Trophoblast cell (in vitro differentiated cells and primary cell): ENCODE results near the gene AACS.

Experiments
- DNase-seq, 2 donors: peaks; one replicate each; pipeline ENCODE4 v3.0.0-alpha.2; 2016
- H2AFZ ChIP-seq: 2 replicates; pipeline ENCODE4 v1.6.1; 2013; ENCODE audit warnings: low read length, moderate library complexity, mild to moderate bottlenecking; ENCODE audit not compliant: insufficient read depth, poor library complexity
- H2AK5ac ChIP-seq: 2 replicates; pipeline ENCODE4 v1.6.1; 2013; ENCODE audit warnings: mild to moderate bottlenecking, low read length
- H2BK120ac ChIP-seq: 2 replicates; pipeline ENCODE4 v1.6.1; 2013; ENCODE audit warnings: low read length, mild to moderate bottlenecking, moderate library complexity; ENCODE audit not compliant: insufficient read depth, poor library complexity
- H2BK12ac ChIP-seq: 2 replicates; pipeline ENCODE4 v1.6.1; 2013; ENCODE audit warnings: mild to moderate bottlenecking, low read length, moderate library complexity
- H2BK5ac ChIP-seq: 2 replicates; pipeline ENCODE4 v1.6.1; 2013; ENCODE audit warnings: low read length, low read depth, moderate library complexity, mild to moderate bottlenecking; ENCODE audit not compliant: poor library complexity
- H3K14ac ChIP-seq: 2 replicates; pipeline ENCODE4 v1.6.1; 2013; ENCODE audit warnings: mild to moderate bottlenecking, low read length
- H3K18ac ChIP-seq: 2 replicates; pipeline ENCODE4 v1.6.1; 2013; ENCODE audit warnings: mild to moderate bottlenecking, low read length
- H3K23ac ChIP-seq: 2 replicates; pipeline ENCODE4 v1.6.1; 2013; ENCODE audit warnings: low read length
- H3K27ac ChIP-seq: 2 replicates; pipeline ENCODE4 v1.5.1; 2013; ENCODE audit warnings: low read depth, mild to moderate bottlenecking, inconsistent platforms, low read length, moderate library complexity
- H3K27me3 ChIP-seq: 2 replicates; pipeline ENCODE4 v1.6.1; 2013; ENCODE audit warnings: inconsistent platforms, mild to moderate bottlenecking, low read length, moderate library complexity; ENCODE audit not compliant: insufficient read depth
- H3K36me3 ChIP-seq, 2 experiments: 1 replicate in 1 of 2; 2 replicates in 1 of 2; pipeline ENCODE4 v1.6.1; 2013; ENCODE audit warnings: low read length in 2 of 2, mild to moderate bottlenecking in 2 of 2, moderate library complexity in 1 of 2; ENCODE audit not compliant: insufficient read depth in 2 of 2, control insufficient read depth in 1 of 2
- H3K4ac ChIP-seq: 2 replicates; pipeline ENCODE4 v1.6.1; 2013; ENCODE audit warnings: low read depth, mild to moderate bottlenecking, low read length, moderate library complexity
- H3K4me1 ChIP-seq, 2 experiments: 1 replicate in 1 of 2; 2 replicates in 1 of 2; pipeline ENCODE4 v1.6.1; 2013; ENCODE audit warnings: low read length in 2 of 2, mild to moderate bottlenecking in 2 of 2, moderate library complexity in 1 of 2; ENCODE audit not compliant: insufficient read depth in 2 of 2, control insufficient read depth in 1 of 2
- H3K4me2 ChIP-seq: 2 replicates; pipeline ENCODE4 v1.6.1; 2013; ENCODE audit warnings: inconsistent platforms, mild to moderate bottlenecking, low read length, moderate library complexity
- H3K4me3 ChIP-seq: 2 replicates; pipeline ENCODE4 v1.5.1; 2013; ENCODE audit warnings: mild to moderate bottlenecking, low read depth, low read length, inconsistent platforms
- H3K79me1 ChIP-seq: one replicate; pipeline ENCODE4 v1.6.1; 2013; ENCODE audit warnings: low read length
- H3K79me2 ChIP-seq: 2 replicates; pipeline ENCODE4 v1.6.1; 2013; ENCODE audit warnings: low read length, mild to moderate bottlenecking; ENCODE audit not compliant: control insufficient read depth, insufficient read depth, poor library complexity
- H3K9ac ChIP-seq: 2 replicates; pipeline ENCODE4 v1.6.1; 2013; ENCODE audit warnings: mild to moderate bottlenecking, low read length
- H3K9me3 ChIP-seq: 2 replicates; pipeline ENCODE4 v1.6.1; 2013; ENCODE audit warnings: low read depth, mild to moderate bottlenecking, control low read depth, inconsistent platforms, low read length; ENCODE audit not compliant: insufficient read depth
- H4K12ac ChIP-seq: 2 replicates; pipeline ENCODE4 v1.6.1; 2013; ENCODE audit warnings: low read depth, mild to moderate bottlenecking, low read length, moderate library complexity
- H4K8ac ChIP-seq: 2 replicates; pipeline ENCODE4 v1.6.1; 2013; ENCODE audit warnings: low read depth, mild to moderate bottlenecking, low read length, moderate library complexity
- H4K91ac ChIP-seq: one replicate; pipeline ENCODE4 v1.6.1; 2013; ENCODE audit warnings: low read depth, mild to moderate bottlenecking, low read length, moderate library complexity
- WGBS: extraction: QIAGEN DNeasy Blood & Tissue Kit; methylation state at CpG from one replicate; pipeline ENCODE4 v1.1.7; 2013; ENCODE audit warnings: missing lambda C conversion rate; ENCODE audit not compliant: insufficient read length, insufficient coverage; ENCODE audit errors: extremely low coverage; 5-methylcytosine and 5-hydroxymethylcytosine counted together

The AACS gene

GRCh38 chr12:125172231-125172850, 107.1 kb downstream of the AACS start:
- Histone ChIP-seq H3K4me1 (no peaks in the 10 kb centered on the region), H2BK12ac (no peak overlapping the region), H2AK5ac (no peak overlapping the region), H3K9me3 (peaks cover 4% of the 10 kb centered on the region), H3K36me3 (no peaks in the 10 kb centered on the region), H4K91ac (no peak overlapping the region), H3K79me1 (no peaks in the 10 kb centered on the region), H4K12ac (no peak overlapping the region), H3K27ac (no peak overlapping the region), H2BK5ac (no peak overlapping the region), H3K4me3 (no peak overlapping the region), H3K27me3 (no peaks in the 10 kb centered on the region), H3K4me2 (no peak overlapping the region), H3K23ac (no peak overlapping the region), H3K14ac (no peak overlapping the region), H3K18ac (no peak overlapping the region), H4K8ac (no peak overlapping the region), H2BK120ac (no peak overlapping the region), H3K9ac (no peak overlapping the region), H2AFZ (no peak overlapping the region), H3K4ac (no peak overlapping the region), H3K79me2 (no peaks in the 10 kb centered on the region)
- no CpG with 5 or more reads among the region's 9 CpGs for WGBS
- DNase-seq: no peak

- peaks cover 3% of the 10 kb centered on the region for H3K9me3 ChIP-seq
- no peak overlapping the region for H3K18ac ChIP-seq
- no peak overlapping the region for H4K91ac ChIP-seq
- H3K79me1 ChIP-seq: no peaks in the 10 kb centered on the region
- H3K23ac ChIP-seq: no peak overlapping the region
- no peak overlapping the region for H3K14ac ChIP-seq
- no peak overlapping the region for H3K9ac ChIP-seq
- no peak overlapping the region for H3K27ac ChIP-seq
- H3K4me2 ChIP-seq: no peak overlapping the region
- no peak overlapping the region for H2BK5ac ChIP-seq
- H2AFZ ChIP-seq: no peak overlapping the region
- H3K4ac ChIP-seq: no peak overlapping the region
- no peak overlapping the region for H3K4me3 ChIP-seq
- no peak overlapping the region for H2BK120ac ChIP-seq
- no peak overlapping the region for H4K8ac ChIP-seq
- H3K36me3 ChIP-seq: no peaks in the 10 kb centered on the region
- no peak for DNase-seq
- no peak overlapping the region for H2AK5ac ChIP-seq
- H3K79me2 ChIP-seq: no peaks in the 10 kb centered on the region
- no peaks in the 10 kb centered on the region for H3K4me1 ChIP-seq
- no peak overlapping the region for H4K12ac ChIP-seq
- no peak overlapping the region for H2BK12ac ChIP-seq
- H3K27me3 ChIP-seq: no peaks in the 10 kb centered on the region
These were observed 110.3 kb downstream of the AACS start for GRCh38 chr12:125175576-125175975.

- no peak overlapping the region for H2AFZ ChIP-seq
- H3K4me2 ChIP-seq: no peak overlapping the region
- WGBS: no CpG with 5 or more reads among the region's 2 CpGs
- no peak overlapping the region for H4K91ac ChIP-seq
- no peak overlapping the region for H4K8ac ChIP-seq
- DNase-seq: no peak
- no peak overlapping the region for H3K27ac ChIP-seq
- peaks cover under 1% of the 10 kb centered on the region in 2 experiments for H3K4me1 ChIP-seq
- no peak overlapping the region for H4K12ac ChIP-seq
- no peaks in the 10 kb centered on the region for H3K36me3 ChIP-seq
- no peaks in the 10 kb centered on the region for H3K79me2 ChIP-seq
- no peak overlapping the region for H2BK12ac ChIP-seq
- no peaks in the 10 kb centered on the region for H3K79me1 ChIP-seq
- H3K18ac ChIP-seq: no peak overlapping the region
- H3K4ac ChIP-seq: no peak overlapping the region
- H3K27me3 ChIP-seq: no peaks in the 10 kb centered on the region
- H2BK5ac ChIP-seq: no peak overlapping the region
- no peak overlapping the region for H2AK5ac ChIP-seq
- no peak overlapping the region for H2BK120ac ChIP-seq
- no peak overlapping the region for H3K23ac ChIP-seq
- no peak overlapping the region for H3K4me3 ChIP-seq
- no peak overlapping the region for H3K14ac ChIP-seq
- peaks cover 3% of the 10 kb centered on the region for H3K9me3 ChIP-seq
- no peak overlapping the region for H3K9ac ChIP-seq
These were observed 113.0 kb downstream of the AACS start for GRCh38 chr12:125178222-125178621.

DNA sequence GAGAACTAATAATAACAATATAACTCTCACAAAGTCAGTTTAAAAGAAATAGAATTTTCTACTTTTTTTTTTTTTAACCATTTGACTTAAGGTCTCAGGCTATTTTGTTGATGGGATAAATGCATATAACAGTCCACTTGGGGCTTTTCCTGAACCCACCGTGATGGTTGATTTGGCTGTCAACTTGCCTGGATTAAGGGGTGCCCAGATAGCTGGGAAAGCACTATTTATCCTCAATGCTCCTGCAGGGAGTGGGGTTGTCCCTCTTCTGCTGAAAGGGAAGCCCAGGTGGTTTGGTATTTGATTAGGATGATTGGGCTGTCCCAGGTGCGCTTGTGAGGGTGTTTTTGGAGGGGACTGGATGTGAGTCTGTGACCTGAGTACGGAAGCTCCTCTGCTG, 114.9 kb downstream of the AACS start:
- Histone ChIP-seq H3K18ac (no peak overlapping the region), H4K12ac (no peak overlapping the region), H3K79me1 (no peaks in the 10 kb centered on the region), H3K4me1 (peaks cover 2% of the 10 kb centered on the region in 2 experiments), H3K4me3 (no peak overlapping the region), H2AFZ (no peak overlapping the region), H3K4me2 (no peak overlapping the region), H3K9me3 (peaks cover 3% of the 10 kb centered on the region), H3K23ac (no peak overlapping the region), H3K36me3 (no peaks in the 10 kb centered on the region), H2BK12ac (no peak overlapping the region), H3K14ac (no peak overlapping the region), H3K9ac (no peak overlapping the region), H2BK5ac (no peak overlapping the region), H3K27me3 (peaks cover 13% of the 10 kb centered on the region), H4K8ac (no peak overlapping the region), H3K79me2 (no peaks in the 10 kb centered on the region), H4K91ac (no peak overlapping the region), H3K27ac (no peak overlapping the region), H3K4ac (no peak overlapping the region), H2AK5ac (no peak overlapping the region), H2BK120ac (no peak overlapping the region)
- no peak for DNase-seq
- WGBS: no CpG with 5 or more reads among the region's 3 CpGs
